ENCODE measurements around the gene PAX2.
A peak's percentile ranks its signal among the peaks of the same experiment; 100 is the strongest.

Gene PAX2

DNA sequence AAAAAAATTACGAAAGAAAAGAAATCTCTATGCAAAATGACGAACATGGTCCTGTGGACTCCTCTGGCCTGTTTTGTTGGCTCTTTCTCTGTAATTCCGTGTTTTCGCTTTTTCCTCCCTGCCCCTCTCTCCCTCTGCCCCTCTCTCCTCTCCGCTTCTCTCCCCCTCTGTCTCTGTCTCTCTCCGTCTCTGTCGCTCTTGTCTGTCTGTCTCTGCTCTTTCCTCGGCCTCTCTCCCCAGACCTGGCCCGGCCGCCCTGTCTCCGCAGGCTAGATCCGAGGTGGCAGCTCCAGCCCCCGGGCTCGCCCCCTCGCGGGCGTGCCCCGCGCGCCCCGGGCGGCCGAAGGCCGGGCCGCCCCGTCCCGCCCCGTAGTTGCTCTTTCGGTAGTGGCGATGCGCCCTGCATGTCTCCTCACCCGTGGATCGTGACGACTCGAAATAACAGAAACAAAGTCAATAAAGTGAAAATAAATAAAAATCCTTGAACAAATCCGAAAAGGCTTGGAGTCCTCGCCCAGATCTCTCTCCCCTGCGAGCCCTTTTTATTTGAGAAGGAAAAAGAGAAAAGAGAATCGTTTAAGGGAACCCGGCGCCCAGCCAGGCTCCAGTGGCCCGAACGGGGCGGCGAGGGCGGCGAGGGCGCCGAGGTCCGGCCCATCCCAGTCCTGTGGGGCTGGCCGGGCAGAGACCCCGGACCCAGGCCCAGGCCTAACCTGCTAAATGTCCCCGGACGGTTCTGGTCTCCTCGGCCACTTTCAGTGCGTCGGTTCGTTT is 83.9 kb downstream of the PAX2 start:
- H3K27ac ChIP-seq, result no peak overlapping the region
- DNase-seq (ENCODE audit: low read depth, low spot score), result no peak

DNA sequence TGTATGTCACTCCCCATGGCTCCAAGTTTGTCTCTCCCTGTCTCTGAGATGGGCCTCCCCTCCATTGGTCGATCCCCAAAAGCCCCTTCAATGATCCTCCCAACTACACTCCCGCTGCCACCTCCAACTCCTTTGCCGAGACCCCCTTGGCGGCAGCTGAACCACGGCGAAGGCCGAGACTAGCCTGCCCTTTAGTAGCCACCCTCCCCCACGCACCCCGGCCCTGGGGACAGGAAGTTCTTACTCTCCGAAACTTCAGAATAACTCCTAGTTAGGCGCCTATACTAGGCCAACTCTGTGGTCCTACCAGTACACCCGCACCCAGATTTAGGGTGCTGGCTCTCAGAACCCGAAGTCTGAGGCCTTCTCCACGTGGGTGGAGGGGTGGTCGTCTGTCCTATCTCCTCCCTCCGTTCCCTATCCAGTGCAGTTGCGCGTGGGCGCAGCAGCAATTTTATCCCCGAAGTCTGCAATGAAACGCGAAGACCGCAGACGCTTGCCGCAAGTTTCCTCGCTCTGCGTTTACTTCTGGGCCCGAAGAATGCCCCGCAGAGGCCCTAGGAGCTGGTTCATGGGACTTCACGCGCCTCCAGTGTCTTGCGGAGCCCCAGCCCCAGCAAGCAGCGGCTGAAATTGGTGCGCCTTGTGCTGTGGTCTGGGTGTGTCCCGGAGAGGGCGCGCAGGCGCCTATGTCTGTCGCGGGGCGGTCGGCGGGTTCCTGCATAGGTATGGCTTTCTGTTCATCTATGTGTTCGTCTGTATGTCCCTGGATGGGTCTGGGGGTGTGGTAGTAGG is 84.7 kb downstream of the PAX2 start:
- H3K27ac ChIP-seq, result no peak overlapping the region
- no peak for DNase-seq (ENCODE audit: low read depth, low spot score)

DNA sequence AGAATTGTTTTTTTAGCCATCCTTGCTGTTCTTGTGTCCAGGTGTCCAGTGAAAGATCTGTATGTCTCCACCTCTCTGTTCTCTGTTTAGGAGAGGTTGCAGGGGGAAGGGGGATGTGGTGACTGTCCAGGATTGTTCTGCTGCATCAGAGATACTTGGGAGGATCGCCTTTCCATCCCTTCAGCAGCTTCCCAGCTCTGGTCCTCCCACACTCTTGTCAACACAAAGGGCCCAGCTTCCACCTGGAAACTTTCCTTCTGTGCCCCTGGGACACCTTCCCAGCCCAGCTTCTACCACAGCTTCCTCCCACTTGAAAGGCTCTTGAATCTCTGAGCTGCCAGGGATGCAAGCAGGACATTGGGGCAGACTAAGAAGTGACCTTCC is 85.3 kb downstream of the PAX2 start:
- no peak overlapping the region for H3K27ac ChIP-seq
- DNase-seq (ENCODE audit: low read depth, low spot score), result no peak

DNA sequence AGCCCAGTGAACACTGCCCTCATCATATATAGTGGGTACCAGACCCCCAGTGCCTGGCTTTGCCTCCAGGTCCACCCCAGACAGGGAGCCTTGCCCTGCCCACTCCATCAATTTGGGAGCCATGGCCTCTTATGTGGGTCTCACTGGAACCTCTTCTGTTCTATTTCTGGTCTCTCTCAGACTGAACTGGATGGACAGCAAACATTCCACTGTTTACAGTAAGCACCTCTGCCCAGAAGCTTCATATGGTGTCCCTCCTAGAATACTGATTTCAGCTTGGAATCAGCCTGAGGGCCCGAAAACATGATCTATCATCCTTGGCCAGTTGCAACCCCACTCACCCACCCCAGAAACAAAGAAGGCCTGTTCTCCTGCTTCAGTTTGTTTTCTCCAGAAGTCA is 86.4 kb downstream of the PAX2 start:
- H3K27ac ChIP-seq, result no peak overlapping the region
- DNase-seq (ENCODE audit: low read depth, low spot score), result no peak

DNA sequence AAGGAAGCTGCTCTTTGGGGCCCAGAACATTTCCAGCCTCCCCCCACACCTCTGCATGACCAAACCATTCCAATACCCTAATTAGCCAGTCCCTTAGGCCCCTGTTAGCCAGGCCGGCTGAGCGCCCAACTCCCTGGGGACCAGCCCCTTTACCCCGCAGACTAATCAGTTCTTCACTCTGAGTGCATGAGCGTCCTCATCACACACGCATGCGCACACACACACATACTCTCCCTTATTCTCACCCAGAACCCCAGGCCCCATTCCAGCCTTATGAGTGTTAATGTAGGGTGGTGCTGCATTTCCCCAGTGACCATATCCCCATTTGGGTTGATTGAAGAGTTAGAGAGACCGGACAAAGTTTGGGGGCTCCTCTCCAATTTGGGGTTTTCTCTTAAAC is 90.4 kb downstream of the PAX2 start:
- DNase-seq (ENCODE audit: low read depth, low spot score), result no peak
- no peak overlapping the region for H3K27ac ChIP-seq

DNA sequence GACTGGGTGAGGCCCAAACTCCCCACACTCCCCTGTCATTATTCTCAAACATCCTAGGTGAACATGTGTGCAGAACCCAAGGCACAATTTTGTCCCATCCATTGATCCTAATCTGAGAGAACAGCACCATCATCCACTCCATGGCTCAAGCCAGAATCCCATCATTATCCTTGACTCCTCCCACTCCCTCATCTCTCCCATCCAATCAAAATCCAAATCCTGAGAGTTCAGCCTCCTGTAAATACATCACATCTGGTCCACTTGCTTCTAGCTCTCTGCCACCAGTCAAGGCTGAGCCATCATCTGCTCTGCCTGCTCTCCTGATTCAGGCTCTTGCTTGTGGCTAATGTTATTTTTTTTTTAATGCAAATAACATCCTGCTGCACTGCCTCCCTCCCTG is 91.5 kb downstream of the PAX2 start:
- no peak for DNase-seq (ENCODE audit: low read depth, low spot score)
- H3K27ac ChIP-seq, result no peak overlapping the region

DNA sequence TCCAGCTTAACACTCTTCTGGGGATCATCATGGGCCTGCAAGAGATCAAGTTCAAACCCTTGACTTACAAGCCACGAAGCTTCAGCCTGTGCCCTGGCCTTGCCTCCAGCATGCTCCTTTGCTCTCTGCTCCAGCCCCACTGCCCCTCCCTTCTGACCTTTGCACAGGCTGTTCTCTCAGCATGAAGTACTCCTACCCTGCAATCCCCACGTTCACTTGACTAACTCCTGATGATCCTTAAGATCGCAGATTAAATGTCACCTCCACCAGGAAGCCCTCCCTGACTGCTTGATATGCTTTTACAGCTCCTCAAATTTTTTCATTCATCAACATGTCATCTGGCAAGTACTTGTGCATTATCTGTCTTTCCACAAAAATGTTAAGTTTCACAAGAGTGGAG is 91.9 kb downstream of the PAX2 start:
- no peak for DNase-seq (ENCODE audit: low read depth, low spot score)
- no peak overlapping the region for H3K27ac ChIP-seq

DNA sequence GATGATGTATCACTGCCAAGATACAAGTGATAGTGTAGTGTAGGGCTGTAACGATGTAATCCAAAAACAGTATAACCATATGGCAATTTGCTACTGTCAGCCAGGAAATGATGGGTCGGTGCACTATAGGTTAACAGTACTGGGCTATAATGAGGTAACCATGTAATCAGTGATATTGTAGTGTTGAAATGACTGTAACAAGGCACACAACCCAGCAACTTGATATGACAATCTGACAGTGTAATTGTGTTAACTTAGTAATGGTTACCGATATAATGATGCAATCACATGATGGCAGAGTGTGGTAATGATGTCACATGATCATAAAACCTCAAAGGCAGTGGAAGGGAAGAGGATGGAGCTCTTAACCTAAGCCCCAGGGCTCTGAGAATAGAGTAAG is 93.6 kb downstream of the PAX2 start:
- DNase-seq (ENCODE audit: low read depth, low spot score), result no peak
- no peak overlapping the region for H3K27ac ChIP-seq

DNA sequence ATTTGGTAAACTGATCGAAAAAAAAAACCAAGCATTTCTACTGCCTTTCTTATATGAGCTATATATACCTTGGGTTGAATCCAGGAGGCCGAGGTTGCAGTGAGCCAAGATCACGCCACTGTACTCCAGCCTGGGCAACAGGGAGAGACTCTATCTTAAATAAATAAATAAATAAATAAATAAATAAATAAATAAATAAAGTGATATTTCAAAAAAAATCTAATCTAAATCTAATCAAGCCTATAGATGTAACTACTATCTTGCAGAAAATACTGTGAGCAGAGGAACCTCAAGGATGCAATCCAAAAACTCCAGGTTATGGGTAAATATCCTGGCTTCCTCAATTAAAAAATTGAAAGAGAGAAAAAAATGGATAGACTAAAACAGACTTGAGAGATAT is 96.1 kb downstream of the PAX2 start:
- H3K27ac ChIP-seq, result no peak overlapping the region
- DNase-seq (ENCODE audit: low read depth, low spot score), result no peak

DNA sequence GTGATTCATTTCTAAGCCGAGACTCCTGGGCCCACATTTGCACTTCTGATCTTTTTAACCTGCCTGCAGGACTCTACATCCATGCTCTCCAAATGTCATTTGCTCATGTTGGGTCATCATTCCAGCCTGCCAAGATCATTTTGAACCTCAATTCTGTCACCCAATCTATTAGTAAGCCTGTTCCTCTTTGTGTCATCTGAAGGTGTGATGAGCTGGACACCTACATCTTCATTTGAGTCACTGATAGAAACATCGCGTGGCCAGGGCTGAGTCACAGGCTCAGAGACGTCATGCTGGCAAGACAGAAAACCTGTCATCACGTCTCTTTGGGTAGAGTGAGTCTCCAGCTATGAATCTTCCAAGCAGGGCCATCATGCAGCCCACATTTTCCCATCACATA is 102.1 kb downstream of the PAX2 start:
- no peak overlapping the region for H3K27ac ChIP-seq
- DNase-seq (ENCODE audit: low read depth, low spot score), result peak; percentile 40

DNA sequence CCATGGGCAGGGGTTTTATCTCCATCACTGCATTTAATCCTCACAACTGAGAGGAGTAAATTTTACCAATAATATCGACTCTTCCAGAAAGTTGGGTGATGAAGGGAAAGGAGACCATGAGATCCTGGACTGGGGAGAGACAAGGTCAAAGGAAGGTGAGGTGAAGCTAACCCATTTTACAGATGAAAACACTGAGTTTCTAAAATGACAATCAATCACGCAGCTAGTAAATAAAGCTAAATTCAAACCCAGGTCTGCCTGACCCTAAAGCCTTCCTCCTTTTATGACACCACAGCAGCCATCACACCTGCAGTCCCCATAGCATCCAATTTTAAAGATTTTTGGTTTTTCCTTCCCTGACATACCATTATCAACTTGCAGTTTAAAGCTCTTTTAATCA is 103.4 kb downstream of the PAX2 start:
- H3K27ac ChIP-seq, result no peak overlapping the region
- no peak for DNase-seq (ENCODE audit: low read depth, low spot score)

DNA sequence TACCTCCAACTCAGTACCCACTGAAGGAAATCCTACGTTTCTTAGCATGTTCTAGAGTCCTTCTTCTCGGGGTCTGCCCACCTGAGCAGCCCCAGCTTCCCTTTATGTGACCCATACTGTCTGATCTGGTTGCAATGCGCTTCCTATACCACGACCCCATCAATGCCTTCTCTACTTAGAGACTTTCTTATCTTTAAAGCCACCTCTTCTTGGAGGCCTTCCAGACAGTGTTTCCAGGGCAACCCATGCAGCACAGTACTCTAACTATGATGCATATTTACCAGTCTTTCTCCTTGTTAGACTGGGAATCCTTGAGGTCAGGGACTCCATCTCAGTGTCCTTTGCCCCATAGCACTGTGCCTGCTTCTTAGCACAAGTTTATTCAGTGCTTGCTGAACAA is 112.9 kb downstream of the PAX2 start:
- no peak overlapping the region for H3K27ac ChIP-seq
- DNase-seq (ENCODE audit: low read depth, low spot score), result no peak

DNA sequence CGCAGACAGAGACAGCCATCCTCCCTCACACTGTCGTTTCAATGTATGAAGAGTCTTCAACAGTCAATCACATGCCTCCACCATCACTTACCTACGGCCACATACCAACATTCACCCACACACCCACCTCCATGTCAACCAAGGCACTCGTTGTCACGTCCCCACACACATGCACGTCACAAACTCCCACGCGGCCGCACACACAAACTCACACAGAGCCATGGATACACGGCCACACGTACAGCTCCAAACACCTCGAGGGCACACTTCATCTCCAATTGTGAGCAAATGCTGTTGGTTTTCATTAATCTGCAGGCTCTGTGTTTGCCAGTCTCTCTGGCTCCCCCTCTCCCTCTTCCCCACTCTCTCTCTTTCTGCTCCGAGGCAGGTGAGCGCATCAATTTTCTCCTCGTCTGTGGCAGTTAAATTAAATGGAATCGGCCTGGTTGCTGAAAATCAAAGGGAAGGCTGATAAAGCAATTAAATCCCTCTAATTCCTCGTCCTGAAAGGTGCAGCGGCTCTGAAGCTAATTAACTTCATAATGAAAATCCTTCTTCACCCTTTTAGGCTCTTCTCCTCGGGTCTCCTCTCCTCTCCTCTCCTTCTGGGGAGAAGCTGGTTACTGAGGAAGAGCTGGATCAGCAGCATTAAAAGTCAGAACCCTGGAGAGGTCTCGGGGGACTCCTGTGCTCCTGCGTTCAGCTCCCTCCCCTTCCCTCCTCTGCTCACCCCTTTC is 113.5 kb downstream of the PAX2 start:
- H3K27ac ChIP-seq, result no peak overlapping the region
- no peak for DNase-seq (ENCODE audit: low read depth, low spot score)

DNA sequence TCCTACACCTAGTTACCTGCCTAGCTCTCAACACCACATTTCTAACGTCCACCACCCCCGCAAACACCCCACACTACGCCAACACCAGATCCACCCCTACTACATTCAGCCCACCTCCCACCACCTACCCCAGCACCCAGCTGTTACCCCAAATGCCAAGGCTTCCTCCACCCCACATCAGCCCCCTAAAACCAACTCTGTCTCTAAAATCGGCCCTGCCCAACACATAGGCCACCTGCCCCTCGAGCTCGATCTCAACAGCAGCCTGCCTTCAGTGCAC is 114.0 kb downstream of the PAX2 start:
- no peak overlapping the region for H3K27ac ChIP-seq
- DNase-seq (ENCODE audit: low read depth, low spot score), result no peak

DNA sequence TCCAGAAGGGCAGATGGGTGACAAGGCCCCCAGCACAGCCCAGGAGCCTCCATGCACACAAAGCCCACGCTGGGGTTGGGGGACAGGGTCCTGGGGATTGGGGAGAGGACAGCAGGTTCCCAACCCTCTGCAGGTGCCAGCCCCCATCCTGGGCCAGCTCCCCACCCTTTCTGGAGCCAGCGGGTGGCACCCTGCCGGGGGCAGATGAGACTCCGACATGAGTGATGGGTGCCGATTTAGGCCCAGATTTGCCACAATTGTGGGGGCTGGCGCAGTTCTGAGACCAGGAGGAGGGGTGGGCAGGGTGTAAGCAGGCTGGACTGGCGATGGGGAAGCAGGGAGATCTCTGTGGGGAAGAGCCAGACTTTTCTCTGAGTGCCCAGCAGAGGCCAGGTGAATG is 118.1 kb downstream of the PAX2 start:
- DNase-seq (ENCODE audit: low read depth, low spot score), result no peak
- H3K27ac ChIP-seq, result no peak overlapping the region

DNA sequence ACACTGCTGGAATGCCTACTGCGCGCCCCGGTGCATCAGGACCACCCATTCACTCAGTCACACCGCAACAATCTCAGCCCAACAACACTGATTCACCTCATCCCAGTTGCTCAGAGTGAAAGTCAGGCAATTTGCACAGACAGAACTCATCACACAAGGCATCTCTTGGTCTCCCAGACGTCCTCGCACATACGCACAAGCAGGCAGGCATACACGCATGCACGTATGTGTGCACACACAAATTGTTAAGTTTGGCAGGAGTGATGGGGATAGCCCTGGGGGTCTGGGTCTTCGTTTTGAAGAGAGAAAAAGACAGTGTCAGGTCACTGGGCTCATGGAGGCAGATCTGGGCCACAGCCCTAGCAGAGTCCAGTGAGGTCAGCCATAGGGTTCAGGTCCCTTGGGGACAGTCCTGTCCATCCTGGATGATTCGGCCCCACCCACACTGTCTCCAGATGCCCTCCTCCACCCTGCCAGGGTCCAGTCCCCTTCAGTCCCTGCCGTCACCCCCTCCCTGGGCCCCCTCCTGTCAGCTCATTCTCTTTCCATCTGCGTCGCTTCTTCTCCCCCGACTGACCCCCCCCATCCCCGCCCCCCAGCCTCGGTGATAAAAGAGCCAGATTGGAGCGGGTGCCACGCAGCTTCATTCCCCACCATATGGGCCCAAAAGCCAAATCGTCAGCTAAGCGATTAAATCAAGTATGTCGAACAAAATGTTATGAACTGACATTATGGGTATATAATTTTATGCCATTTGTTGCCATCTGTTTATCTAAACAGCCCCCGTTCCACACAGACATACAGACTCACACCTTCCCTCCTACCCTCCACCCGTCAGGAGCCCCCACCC is 118.9 kb downstream of the PAX2 start:
- H3K27ac ChIP-seq, result no peak overlapping the region
- no peak for DNase-seq (ENCODE audit: low read depth, low spot score)

DNA sequence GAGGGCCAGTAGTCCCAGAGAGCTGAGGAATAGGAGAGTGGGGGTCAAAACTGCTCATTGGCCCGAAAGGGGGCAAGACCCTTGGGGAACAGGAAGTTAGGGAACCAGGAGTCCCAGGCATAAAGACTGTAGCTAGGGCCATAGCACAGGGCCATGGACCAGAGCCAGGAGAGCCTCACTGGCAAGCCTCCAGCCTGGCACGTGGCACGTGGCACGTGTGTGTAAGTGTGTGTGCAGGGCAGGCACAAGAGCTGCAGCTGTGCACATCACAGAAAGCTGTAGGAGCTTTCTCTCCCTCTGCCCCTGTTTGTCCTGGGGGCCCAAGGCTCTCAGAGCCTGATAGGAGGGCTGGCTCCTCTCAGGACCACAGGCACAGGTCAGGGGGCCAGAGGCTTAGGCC is 119.6 kb downstream of the PAX2 start:
- DNase-seq (ENCODE audit: low read depth, low spot score), result no peak
- no peak overlapping the region for H3K27ac ChIP-seq

DNA sequence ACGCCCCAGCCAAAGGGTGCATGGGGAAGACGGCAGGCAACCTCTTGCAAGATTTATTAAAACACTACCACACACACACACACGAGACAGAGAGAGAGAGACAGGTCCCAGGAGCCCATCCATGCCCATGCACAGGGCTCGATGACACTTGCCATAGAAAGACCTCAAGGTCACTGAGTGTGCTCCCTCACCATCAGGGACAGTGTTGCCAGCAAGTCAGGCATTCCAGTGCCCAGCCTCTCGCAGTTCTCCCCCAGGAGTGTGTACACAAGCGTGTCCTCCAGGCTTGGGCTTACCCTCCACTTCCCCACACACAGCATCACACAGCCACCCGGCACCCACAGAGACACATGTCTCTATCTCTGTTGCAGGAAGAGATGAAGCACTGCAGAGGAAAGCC is 120.6 kb downstream of the PAX2 start:
- no peak for DNase-seq (ENCODE audit: low read depth, low spot score)
- no peak overlapping the region for H3K27ac ChIP-seq

DNA sequence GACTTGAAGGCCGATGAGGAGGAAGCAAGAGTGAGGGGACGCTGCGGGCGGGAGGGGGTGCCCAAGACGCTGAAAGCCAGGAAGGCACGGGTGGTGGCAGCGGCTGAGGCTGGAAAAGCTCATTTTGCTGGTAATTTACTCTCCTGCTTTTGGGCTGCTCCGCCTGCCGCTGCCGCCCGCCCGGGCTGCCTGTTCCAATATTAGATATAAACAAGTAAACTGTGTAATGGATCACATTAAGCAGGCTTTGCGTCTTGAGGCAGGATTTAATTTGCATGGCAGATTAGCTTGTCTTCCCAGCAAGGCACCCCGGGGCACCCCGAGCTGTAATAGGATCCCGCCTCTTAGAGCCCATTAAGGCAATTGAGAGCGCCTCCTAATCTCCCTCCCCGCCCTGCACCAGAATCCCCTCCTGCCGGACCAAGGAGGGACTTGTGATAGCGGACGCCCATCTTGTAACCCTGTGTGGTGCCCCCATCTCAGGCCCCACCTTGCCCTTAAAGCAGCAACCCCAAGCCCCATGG is 121.3 kb downstream of the PAX2 start:
- H3K27ac ChIP-seq, result no peak overlapping the region
- no peak for DNase-seq (ENCODE audit: low read depth, low spot score)

DNA sequence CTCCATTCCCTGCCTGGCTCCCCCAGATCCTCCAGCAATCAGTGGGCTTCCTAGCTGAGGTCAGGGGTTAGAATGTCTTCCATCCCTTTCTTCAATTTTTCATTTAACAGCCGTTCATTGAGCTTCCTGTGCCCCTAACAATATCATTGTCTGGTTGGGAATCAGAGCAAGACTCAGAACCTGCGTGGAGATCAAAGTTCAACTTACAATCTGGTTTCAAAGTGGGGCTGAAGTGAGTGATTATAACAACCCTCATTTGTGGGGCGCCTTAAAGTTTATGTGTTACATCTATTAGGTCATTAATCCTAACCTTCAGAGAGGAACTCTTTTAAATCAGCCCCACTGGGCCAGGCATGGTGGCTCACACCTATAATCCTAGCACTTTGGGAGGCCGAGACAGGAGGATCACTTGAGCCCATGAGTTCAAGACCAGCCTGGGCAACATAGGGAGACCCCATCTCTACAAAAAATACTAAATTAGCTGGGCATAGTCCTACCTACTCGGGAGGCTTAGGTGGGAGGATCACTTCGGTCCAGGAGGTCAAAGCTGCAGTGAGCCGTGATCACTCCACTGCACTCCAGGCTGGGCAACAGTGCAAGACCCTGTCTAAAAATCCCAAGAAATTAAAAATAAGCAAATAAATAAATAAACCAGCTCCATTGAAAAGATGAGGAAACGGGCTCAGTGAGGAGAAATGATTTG is 122.0 kb downstream of the PAX2 start:
- DNase-seq (ENCODE audit: low read depth, low spot score), result no peak

More for the DNA sequence above, 122.0 kb downstream of the PAX2 start:
- H3K27ac ChIP-seq, result no peak overlapping the region
